IMR-90 (cell line): ENCODE data around the gene PIKFYVE. TPM values are rescaled to one million over a fixed set of nuclear protein-coding genes. Genes with fewer than 3 reads are reported as not detected.

Experiments
- ATAC-seq: fragments of 200-7000 bp; cut with Tn5 transposase; 2 replicates; pipeline ENCODE4 v1.9.1; 2020; ENCODE audit warnings: low read depth, mild to moderate bottlenecking, moderate library complexity
- BruUV-seq: library from RNA; stranded (reverse); fragments of 400-500 nt; replicated peaks from 2 replicates; lab custom pipeline; 2021; lab: Mats Ljungman, UMichigan
- CTCF ChIA-PET: fragments of 300-600 bp; formaldehyde crosslinking; extraction: SDS; loops from one replicate; lab custom pipeline; 2021; ENCODE audit warnings: antibody characterized with exemption; lab: Yijun Ruan, JAX
- POLR2A ChIA-PET: fragments of 300-600 bp; sonication (Branson Sonifier 250); formaldehyde crosslinking; loops from one replicate; lab custom pipeline; 2022; ENCODE audit warnings: antibody characterized with exemption; ENCODE audit not compliant: unreplicated experiment; lab: Charles Lee
- DNase-seq: peaks from one replicate; pipeline ENCODE4 v3.0.0; 2013
- H2AFZ ChIP-seq: replicated peaks from 2 replicates; pipeline ENCODE3; 2013; ENCODE audit warnings: low read length, mild to moderate bottlenecking; ENCODE audit not compliant: poor library complexity
- H2AK5ac ChIP-seq: 2 replicates; pipeline ENCODE4 v1.6.1; 2013; ENCODE audit warnings: low read depth, low read length, inconsistent platforms
- H2AK9ac ChIP-seq: replicated peaks from 2 replicates; pipeline ENCODE3; 2013; ENCODE audit warnings: mild to moderate bottlenecking, low read depth, low read length, moderate library complexity; ENCODE audit not compliant: poor library complexity
- H2BK120ac ChIP-seq: 2 replicates; pipeline ENCODE4 v1.6.1; 2013; ENCODE audit warnings: low read depth, low read length, inconsistent platforms
- H2BK15ac ChIP-seq: 3 replicates; pipeline ENCODE4 v1.6.1; 2013; ENCODE audit warnings: low read depth, low read length, inconsistent platforms
- H2BK20ac ChIP-seq: 2 replicates; pipeline ENCODE4 v1.6.1; 2013; ENCODE audit warnings: low read depth, mild to moderate bottlenecking, inconsistent platforms, low read length, moderate library complexity
- H2BK5ac ChIP-seq: 2 replicates; pipeline ENCODE4 v1.6.1; 2013; ENCODE audit warnings: mild to moderate bottlenecking, low read depth, low read length, inconsistent platforms; ENCODE audit not compliant: poor library complexity, severe bottlenecking
- H3K14ac ChIP-seq: replicated peaks from 2 replicates; pipeline ENCODE4 v1.6.1; 2013; ENCODE audit warnings: low read depth, low read length, inconsistent platforms
- H3K18ac ChIP-seq: 2 replicates; pipeline ENCODE4 v1.6.1; 2013; ENCODE audit warnings: low read depth, low read length, control low read depth
- H3K23ac ChIP-seq: 2 replicates; pipeline ENCODE4 v1.6.1; 2013; ENCODE audit warnings: low read depth, low read length, inconsistent platforms
- H3K27ac ChIP-seq: 2 replicates; pipeline ENCODE4 v1.5.1; 2013; ENCODE audit warnings: mild to moderate bottlenecking, control low read depth, low read length; ENCODE audit not compliant: insufficient read depth
- H3K27me3 ChIP-seq: 2 replicates; pipeline ENCODE4 v1.6.1; 2013; ENCODE audit warnings: low read length; ENCODE audit not compliant: control insufficient read depth, insufficient read depth
- H3K36me3 ChIP-seq: 2 replicates; pipeline ENCODE4 v1.6.1; 2013; ENCODE audit warnings: low read length, mixed read lengths; ENCODE audit not compliant: control insufficient read depth, insufficient read depth
- H3K4ac ChIP-seq: 2 replicates; pipeline ENCODE4 v1.6.1; 2013; ENCODE audit warnings: low read depth, low read length, inconsistent platforms
- H3K4me1 ChIP-seq: 2 replicates; pipeline ENCODE4 v1.6.1; 2013; ENCODE audit warnings: low read length, mixed read lengths; ENCODE audit not compliant: control insufficient read depth, insufficient read depth
- H3K4me2 ChIP-seq: 2 replicates; pipeline ENCODE4 v1.6.1; 2013; ENCODE audit warnings: low read depth, mild to moderate bottlenecking, control low read depth, low read length, moderate library complexity
- H3K4me3 ChIP-seq: 2 replicates; pipeline ENCODE4 v1.5.1; 2013; ENCODE audit warnings: low read depth, mild to moderate bottlenecking, control low read depth, low read length, moderate library complexity; ENCODE audit not compliant: insufficient read depth
- H3K56ac ChIP-seq: 2 replicates; pipeline ENCODE4 v1.6.1; 2013; ENCODE audit warnings: low read length, inconsistent platforms; ENCODE audit not compliant: insufficient read depth; ENCODE audit errors: extremely low read depth
- H3K79me1 ChIP-seq, 2 experiments: 2 replicates each; pipeline ENCODE4 v1.6.1; 2013; ENCODE audit warnings: low read length in 2 of 2, inconsistent platforms in 1 of 2, low read depth in 1 of 2
- H3K9ac ChIP-seq: 2 replicates; pipeline ENCODE4 v1.6.1; 2013; ENCODE audit warnings: low read depth, low read length, control low read depth
- H3K9me1 ChIP-seq: 2 replicates; pipeline ENCODE4 v1.6.1; 2013; ENCODE audit warnings: low read length, inconsistent platforms; ENCODE audit not compliant: insufficient read depth
- H3K9me3 ChIP-seq: 2 replicates; pipeline ENCODE4 v1.6.1; 2013; ENCODE audit warnings: low read length; ENCODE audit not compliant: control insufficient read depth, insufficient read depth
- H4K20me1 ChIP-seq: 2 replicates; pipeline ENCODE4 v1.6.1; 2013; ENCODE audit warnings: low read length, inconsistent platforms; ENCODE audit not compliant: insufficient read depth
- H4K5ac ChIP-seq: 2 replicates; pipeline ENCODE4 v1.6.1; 2013; ENCODE audit warnings: mild to moderate bottlenecking, low read depth, low read length, control low read depth
- H4K8ac ChIP-seq, 2 experiments: 2 replicates each; pipeline ENCODE4 v1.6.1; 2013; ENCODE audit warnings: low read depth in 2 of 2, low read length in 2 of 2, control low read depth in 1 of 2, inconsistent platforms in 1 of 2
- H4K91ac ChIP-seq: 2 replicates; pipeline ENCODE4 v1.6.1; 2013; ENCODE audit warnings: low read depth, low read length, inconsistent platforms; ENCODE audit not compliant: insufficient read depth
- MAFK ChIP-seq: IDR thresholded peaks from 2 replicates; pipeline ENCODE4 v1.6.1; 2012; ENCODE audit warnings: low read depth, low read length, improper control_type of control experiment
- MAZ ChIP-seq: IDR thresholded peaks from 2 replicates; pipeline ENCODE4 v1.6.1; 2012; ENCODE audit warnings: low read depth, mild to moderate bottlenecking, low read length, improper control_type of control experiment, moderate library complexity, borderline replicate concordance
- MXI1 ChIP-seq: IDR thresholded peaks from 2 replicates; pipeline ENCODE4 v1.6.1; 2012; ENCODE audit warnings: low read depth, mild to moderate bottlenecking, low read length, moderate library complexity, borderline replicate concordance
- RCOR1 ChIP-seq: IDR thresholded peaks from 2 replicates; pipeline ENCODE4 v1.6.1; 2012; ENCODE audit warnings: mild to moderate bottlenecking, low read length, improper control_type of control experiment; ENCODE audit not compliant: insufficient replicate concordance
- WGBS, 2 experiments: methylation state at CpG; one replicate each; pipeline versions ENCODE4 v1.1.5 to v1.1.7; 2013; ENCODE audit warnings: missing lambda C conversion rate in 2 of 2; ENCODE audit not compliant: insufficient read length in 1 of 2; ENCODE audit errors: extremely low coverage in 2 of 2; 5-methylcytosine and 5-hydroxymethylcytosine counted together
- dilution Hi-C: fragments of 300-500 bp; cut with HindIII; formaldehyde crosslinking; loops from one replicate; pipeline ENCODE4 v1.14.3; 2018; ENCODE audit warnings: low sequenced_read_pairs; ENCODE audit not compliant: unreplicated experiment
- in situ Hi-C: fragments of 300-500 bp; cut with MboI; formaldehyde crosslinking; loops from 3 replicates; pipeline ENCODE4 v1.14.3; 2019; ENCODE audit warnings: low sequenced_read_pairs, inconsistent platforms, mixed read lengths
- intact Hi-C: fragments of 100-400 bp; cut with micrococcal nuclease; formaldehyde crosslinking; loops from 2 replicates; pipeline ENCODE4 v1.10.0; 2022
- polyA plus RNA-seq, 3 experiments: library from polyadenylated mRNA; depleted of rRNA; stranded (reverse); fragments of >200 nt; gene quantifications; 2 replicates each; pipeline ENCODE4 v1.2.3, GENCODE V29; 2012; ENCODE audit warnings: low replicate concordance in 1 of 3
- total RNA-seq: library from RNA; depleted of rRNA; stranded (reverse); fragments of >200 nt; gene quantifications from 2 replicates; pipeline ENCODE4 v1.2.3, GENCODE V29; 2012
- TF ChIP-seq, protein P1 (sequence below): fragments of 150-350 bp; IDR thresholded peaks from 2 replicates; pipeline ENCODE4 v1.6.1; 2017; ENCODE audit warnings: mild to moderate bottlenecking, antibody characterized with exemption, low read length, low read depth

The PIKFYVE gene
- total and polyA plus RNA-seq, 2 of the 4 experiments (the other 2 are of a cell fraction): 9.3 to 34.6 TPM

DNA sequence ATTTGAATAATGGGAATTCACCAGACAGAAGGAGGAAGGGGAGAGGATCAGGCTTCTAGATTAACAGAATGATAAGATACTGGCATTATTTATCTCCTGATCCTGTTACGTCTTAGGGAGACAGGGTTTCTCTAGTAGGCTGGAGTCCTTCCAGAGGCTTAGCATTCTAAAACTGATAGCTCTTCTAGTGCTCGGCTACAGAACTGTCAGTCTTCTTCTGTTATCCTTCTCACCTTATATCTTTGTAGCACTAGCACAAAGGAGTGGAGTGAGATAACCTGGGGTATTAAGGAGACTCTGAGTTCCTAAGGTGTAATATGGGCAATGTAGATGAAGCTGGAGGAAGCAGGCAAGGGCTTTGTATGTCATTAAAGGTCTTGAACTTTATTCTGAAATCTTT lies 52.1 kb downstream of the PIKFYVE start:
- DNase-seq (no peak), ATAC-seq (no peak)
- Histone ChIP-seq H3K9me3 (no peaks in the 10 kb centered on the region), H3K9me1 (no peaks in the 10 kb centered on the region), H2AK9ac (no peak overlapping the region), H4K20me1 (no peaks in the 10 kb centered on the region), H3K14ac (no peak overlapping the region), H3K4ac (no peak overlapping the region), H2BK120ac (no peak overlapping the region), H3K18ac (no peak overlapping the region), H3K36me3 (peaks cover 23% of the 10 kb centered on the region), H3K9ac (no peak overlapping the region), H2AFZ (no peak overlapping the region), H3K56ac (no peak overlapping the region), H3K79me1 (0 out of 4 replicates have a peak, but pooled peaks cover 0 to 5% of the 10 kb centered on the region in 2 experiments), H3K4me3 (no peak overlapping the region), H2AK5ac (no peak overlapping the region), H2BK15ac (no peak overlapping the region), H3K4me1 (no peaks in the 10 kb centered on the region), H4K5ac (no peak overlapping the region), H2BK5ac (no peak overlapping the region), H3K27me3 (no peaks in the 10 kb centered on the region), H4K8ac (no peak overlapping the region), H3K4me2 (no peak overlapping the region), H4K91ac (no peak overlapping the region), H2BK20ac (no peak overlapping the region), H3K27ac (no peak overlapping the region), H3K23ac (no peak overlapping the region)
- BruUV-seq: no TSS peak
- ChIA-PET CTCF (no interaction called here), POLR2A (no interaction called here)
- intact Hi-C loops: no loop called here
- TF ChIP-seq, protein P1, sequence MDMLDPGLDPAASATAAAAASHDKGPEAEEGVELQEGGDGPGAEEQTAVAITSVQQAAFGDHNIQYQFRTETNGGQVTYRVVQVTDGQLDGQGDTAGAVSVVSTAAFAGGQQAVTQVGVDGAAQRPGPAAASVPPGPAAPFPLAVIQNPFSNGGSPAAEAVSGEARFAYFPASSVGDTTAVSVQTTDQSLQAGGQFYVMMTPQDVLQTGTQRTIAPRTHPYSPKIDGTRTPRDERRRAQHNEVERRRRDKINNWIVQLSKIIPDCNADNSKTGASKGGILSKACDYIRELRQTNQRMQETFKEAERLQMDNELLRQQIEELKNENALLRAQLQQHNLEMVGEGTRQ: no peak
- TF ChIP-seq MXI1: no peak
- no peak for TF ChIP-seq RCOR1
- TF ChIP-seq MAFK: no peak
- TF ChIP-seq MAZ: no peak
- in situ Hi-C loops: no loop called here
- WGBS, 2 experiments: no CpG with 5 or more reads among the region's 2 CpGs
- dilution Hi-C loops: no loop called here
